NCI-H1694 (cell line): Measurements from ENCODE around the gene MYO1D.

Experiments used
- DNase-seq: peaks from one replicate; lab custom pipeline; 2025; lab: John Stamatoyannopoulos, UW

MYO1D gene

DNA sequence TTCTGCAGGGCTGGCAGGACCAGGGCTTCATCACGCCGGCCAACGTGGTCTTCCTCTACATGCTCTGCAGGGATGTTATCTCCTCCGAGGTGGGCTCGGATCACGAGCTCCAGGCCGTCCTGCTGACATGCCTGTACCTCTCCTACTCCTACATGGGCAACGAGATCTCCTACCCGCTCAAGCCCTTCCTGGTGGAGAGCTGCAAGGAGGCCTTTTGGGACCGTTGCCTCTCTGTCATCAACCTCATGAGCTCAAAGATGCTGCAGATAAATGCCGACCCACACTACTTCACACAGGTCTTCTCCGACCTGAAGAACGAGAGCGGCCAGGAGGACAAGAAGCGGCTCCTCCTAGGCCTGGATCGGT, 388.8 kb downstream of the MYO1D start:
- no peak for DNase-seq

DNA sequence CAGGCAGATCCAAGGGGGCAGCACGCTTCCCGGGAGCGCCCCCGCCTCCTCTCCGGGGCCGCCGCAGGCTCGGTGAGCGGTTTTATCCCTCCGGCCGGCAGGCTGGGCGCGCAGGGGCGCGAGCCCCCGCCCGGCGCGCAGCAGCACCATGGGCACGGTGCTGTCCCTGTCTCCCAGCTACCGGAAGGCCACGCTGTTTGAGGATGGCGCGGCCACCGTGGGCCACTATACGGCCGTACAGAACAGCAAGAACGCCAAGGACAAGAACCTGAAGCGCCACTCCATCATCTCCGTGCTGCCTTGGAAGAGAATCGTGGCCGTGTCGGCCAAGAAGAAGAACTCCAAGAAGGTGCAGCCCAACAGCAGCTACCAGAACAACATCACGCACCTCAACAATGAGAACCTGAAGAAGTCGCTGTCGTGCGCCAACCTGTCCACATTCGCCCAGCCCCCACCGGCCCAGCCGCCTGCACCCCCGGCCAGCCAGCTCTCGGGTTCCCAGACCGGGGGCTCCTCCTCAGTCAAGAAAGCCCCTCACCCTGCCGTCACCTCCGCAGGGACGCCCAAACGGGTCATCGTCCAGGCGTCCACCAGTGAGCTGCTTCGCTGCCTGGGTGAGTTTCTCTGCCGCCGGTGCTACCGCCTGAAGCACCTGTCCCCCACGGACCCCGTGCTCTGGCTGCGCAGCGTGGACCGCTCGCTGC, 389.3 kb downstream of the MYO1D start:
- no peak for DNase-seq

DNA sequence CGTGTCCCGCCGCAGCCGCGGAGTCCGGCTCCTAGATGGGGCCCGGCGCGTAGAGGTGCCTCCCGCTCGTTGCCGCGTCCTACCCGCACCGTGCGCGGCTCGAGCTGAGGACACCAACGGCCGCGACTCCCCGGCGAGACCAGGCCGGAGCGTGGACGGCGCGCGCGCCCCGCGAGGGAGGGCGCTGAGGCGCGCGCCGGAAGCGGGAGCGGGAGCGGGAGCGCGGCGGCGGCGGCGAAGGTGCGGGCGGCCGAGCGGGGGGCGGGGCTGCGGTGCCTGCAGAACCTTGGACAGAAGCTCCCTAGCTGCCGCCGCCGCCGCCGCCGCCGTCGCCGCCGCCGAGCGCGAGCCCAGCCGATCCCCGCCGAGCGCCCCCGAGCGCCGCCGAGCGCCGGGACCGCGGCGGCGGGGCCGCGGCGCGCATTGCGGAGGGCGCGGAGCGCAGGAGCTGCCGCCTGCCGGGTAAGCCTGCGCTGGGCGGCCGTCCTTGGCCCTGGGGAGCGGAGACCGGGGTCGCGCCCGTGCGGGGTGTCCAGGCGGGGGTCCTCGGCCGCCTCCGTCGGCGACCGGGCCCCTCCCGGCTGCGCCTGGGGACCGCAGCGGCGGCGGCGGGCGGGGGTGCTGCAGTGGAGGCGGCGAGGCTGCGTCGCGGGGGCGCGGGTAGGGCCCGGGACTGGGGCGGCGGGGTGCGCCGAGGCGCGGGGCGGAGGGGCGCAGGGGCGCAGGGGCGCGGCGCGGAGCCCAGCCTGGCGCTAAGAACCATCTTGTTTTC, 390.0 kb downstream of the MYO1D start, which contains the start of gene CDK5R1:
TSS of gene CDK5R1 (plus strand) at position 293 of the 772 bp plus-strand sequence. CDS start 628 bp downstream, outside the sequence.
- no peak for DNase-seq

DNA sequence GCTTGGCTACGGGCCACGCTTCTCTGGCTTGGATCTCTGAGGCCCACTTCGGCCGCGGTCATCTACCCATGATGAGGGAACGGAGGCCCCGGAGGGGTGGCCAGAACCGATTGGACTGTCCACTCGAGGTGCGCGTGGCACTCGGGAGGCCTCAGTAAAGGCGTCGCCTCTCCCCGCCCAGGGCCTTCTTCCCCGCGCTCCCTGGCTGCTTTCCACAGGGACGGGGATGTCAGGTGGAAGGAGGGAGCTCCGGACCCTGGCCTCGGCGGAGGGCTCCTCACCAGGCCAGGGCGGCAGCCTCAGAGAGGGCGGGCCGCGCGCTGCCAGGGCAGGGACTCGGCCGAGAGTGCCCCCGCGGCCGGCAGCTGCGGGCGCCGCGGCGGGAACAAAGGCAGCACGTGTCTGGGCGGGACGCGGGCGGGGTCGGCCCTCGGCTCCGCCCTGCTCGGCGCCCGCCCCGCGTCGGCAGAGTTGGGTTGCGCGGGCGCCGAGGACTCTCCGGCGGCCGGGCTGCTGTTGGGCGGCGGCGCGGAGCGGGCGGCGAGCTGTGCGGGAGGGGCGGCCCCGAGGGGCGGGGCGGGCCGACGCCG, 390.7 kb downstream of the MYO1D start:
- DNase-seq, result peak; percentile 43

DNA sequence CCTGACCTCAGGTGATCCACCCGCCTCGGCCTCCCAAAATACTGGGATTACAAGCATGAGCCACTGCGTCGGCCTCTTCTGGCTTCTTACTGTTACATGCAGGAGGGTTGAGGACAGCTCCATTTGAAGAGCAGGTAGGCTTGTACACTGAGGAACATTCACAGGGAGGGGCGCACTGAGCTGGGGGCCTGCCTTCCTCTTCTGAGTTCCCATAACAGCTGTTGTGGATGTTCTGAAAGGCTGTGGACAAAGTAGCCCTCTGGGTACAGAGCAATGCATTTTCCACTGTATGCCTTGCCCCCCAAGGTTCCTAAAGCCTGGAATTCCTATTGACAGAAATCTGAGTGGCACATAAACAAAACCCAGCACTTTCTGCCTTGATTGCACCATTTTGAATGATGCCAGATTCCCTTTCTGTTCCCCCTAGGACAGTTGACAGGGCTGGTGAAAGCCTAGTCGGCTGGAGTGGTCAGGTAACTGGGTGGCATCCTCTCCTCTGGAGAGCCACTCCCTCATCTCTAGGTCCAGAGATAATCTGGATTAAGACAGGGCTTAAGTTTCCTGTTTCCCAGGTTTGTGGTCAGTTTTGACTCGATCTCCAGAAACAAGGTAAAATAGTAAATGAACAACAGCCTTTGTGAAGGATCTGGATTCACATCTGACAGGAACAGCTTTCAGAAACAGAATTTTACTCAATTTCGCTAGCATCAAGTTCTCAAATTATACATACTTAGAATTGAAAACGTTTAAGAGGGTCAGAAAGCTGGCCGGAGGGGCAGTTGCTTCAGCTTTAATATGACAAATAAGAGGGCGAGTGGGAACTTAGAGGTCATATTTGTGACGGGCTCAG, 391.4 kb downstream of the MYO1D start:
- no peak for DNase-seq

DNA sequence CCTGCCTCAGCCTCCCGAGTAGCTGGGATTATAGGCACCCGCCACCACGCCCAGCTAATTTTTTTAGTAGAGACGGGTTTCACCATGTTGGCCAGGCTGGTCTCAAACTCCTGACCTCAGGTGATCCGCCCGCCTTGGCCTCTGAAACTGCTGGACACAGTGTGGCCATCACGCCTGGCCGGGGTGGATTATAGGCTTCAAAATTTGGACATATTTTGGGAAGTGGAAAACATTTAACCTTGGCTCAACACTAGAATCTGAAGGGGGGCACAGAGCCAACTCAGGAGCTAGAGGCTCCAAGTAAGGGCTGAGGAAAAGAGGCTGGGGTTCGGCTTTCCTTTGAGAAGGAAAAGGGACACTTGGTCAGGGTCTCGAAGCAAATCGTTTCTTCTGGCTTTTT, 392.3 kb downstream of the MYO1D start:
- no peak for DNase-seq

DNA sequence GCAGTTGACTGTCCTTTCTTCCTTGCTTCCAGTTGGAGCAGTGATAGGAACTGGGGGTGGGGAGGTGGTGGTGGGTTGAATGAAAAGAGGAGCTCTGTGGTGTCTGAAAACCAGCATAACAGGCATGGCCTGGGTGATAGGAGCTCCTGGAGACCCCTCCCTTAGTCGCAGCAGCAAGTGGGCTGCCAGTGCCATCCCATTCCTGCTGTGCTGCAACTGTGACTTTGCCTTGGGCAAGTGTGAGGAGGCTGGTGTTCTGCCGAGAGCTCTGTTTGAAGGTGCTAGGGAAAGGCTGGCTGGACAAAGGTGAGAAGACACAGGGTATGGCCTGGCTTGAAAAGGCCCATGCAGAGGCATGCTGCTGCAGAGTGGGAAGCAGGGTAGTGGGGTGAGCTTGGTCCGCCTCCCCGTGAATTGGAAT, 392.9 kb downstream of the MYO1D start:
- no peak for DNase-seq

DNA sequence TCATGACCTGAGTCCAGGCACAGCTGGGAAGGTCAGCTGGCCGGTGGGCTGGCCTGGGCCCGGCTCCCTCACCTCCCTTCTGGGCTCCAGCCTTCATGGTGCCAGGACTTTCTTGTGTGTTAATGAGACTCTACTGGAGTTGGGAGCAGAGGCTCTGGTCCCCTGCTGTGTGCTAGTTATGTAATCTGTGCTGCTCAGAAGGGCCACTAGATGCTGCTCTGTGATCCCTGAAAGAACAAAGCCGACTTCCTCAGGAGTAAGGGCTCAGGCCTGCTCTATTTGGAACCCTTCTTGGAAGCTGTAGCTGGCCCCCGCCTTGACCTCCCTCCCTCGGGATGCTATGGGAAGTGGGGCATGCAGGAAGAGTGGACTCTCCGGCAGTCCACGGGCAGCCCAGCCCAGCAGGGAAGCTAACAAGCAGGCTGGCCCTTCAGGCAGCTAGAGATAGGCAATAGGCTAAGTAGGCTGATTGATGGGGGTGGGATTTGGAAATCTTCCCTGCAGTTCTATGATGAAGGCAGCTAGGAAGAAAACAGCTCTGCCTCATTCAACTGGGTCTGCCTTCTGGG, 393.4 kb downstream of the MYO1D start:
- peak; percentile 90 for DNase-seq

DNA sequence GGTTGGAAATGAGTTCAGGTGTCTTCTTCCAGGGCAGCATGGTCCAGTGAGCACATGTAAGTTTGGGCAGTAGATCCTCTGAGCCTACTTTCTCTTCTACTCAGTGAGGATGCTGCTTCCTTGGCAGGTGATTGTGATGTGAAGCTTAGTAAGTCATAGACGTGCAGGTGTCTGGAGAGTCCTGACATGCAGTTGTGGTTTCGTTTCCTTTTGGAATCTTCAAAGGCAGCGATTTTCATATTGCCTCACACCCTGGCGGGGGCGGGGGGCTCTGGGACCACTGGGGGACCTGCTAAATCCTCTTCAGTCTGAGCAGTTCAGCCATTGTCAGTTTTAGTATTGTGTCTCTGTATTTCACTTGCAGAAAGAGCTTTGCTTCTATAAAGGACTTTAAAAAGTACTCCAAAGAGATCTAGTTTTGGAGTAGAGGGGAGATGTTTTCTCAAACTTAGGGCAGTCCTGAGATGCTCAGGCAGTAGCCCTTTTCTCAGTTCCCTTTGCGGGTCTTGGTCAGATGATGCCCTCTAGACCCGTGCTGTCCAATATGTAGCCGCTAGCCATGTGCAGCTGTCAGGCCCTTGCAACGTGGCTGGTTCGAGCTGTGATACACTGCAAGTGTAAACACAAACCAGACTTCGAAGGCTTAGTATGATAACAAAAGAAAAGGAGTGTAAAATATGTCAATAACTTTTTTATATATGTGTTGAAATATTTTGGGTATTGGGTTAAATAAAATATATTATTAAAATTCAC, 394.2 kb downstream of the MYO1D start:
- no peak for DNase-seq

DNA sequence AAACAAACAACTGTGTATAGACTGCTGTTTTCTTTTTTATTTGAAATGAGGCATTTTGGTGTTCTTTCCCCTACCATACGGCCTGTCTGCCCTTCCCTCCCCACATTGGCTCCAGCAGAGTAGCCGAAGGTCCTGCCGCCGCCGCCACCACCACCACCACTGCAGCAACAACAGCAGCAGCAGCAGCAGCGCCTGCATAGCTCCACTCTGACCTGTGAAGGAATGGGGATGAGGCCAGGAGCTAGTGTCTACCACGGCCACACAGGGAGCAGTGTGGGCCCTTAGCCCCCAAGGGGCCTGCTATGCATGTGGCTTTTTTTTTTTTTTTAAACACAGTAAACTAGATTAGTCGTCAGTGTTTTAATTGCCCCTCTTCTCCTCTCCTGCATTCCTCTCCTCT, 395.7 kb downstream of the MYO1D start:
- no peak for DNase-seq

DNA sequence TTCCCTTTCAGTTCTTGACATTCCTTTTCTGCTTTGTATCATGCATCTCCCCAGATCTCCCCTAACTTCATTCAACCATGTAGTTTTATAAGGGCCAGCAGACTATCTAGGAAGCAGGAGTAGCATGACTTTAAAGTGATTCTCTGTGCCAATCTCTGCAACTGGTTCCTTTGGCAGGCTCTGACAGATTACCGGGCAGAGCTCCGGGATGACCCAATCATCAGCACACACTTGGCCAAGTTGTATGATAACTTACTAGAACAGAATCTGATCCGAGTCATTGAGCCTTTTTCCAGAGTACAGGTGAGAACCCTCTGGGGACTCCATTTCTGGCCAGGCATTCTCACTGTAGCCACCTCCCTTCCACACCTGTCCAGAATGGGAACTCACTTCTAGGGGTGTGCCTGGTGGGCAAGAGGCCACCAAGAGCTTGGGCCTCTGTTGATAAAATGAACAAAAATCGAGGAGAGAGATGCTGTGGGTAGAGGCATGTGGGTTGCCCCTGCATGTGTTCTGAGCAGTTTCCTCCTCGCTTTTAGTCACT, 397.8 kb downstream of the MYO1D start:
- DNase-seq, result no peak

DNA sequence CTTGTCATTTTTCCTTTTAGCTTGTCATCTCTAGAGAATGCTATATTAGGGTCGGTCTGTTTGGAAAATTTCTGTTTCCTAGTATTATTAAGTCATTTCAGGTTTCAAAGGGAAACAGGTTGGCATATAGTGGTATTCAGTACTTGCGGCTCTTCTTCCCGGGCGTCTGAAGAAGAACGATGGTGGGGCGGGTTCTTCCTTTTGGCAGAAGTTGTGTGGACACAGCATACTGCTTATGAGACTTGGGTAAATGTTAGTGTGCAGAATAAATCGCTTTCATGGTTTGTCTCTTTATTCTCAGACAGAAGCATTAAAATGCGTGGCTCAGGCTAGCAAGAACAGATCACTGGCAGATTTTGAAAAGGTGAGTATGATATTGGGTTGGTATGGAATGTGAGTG, 399.7 kb downstream of the MYO1D start:
- no peak for DNase-seq

DNA sequence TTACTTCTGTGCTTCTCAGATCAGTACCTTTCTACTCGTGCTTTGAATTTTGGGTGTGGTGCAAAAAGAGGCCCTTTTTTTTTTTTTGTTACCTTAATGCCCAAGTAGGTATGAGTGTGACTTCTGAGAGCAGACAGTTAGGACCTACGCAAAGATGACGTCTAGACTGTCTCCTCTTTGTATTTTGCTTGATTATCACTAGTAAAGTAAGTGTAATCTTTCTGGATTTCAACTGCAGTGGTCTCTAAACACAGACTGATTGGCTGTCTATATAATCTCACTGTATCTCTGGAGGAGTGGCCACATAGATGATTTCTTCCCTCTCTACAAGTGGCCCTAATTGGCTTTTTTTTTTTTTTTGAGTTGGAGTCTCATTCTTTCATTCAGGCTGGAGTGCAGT, 401.7 kb downstream of the MYO1D start:
- no peak for DNase-seq

DNA sequence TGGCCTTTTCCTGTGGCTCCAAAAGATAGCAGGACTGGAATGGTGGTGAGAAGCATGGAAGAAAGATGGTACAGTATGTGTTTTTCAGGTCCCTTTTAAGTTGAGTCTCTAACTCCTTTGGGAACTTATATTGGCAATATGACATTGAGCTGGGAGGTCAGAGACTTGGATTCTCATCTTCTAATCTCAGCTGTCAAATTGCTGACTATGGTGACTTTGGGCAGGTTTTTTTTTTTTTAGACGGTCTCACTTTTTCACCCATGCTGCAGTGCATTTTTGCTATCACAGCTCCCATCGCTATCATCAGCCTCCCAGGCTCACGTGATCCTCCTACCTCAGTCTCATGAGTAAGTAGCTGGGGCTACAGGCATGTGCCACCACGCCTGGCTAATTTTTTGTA, 405.3 kb downstream of the MYO1D start:
- no peak for DNase-seq

DNA sequence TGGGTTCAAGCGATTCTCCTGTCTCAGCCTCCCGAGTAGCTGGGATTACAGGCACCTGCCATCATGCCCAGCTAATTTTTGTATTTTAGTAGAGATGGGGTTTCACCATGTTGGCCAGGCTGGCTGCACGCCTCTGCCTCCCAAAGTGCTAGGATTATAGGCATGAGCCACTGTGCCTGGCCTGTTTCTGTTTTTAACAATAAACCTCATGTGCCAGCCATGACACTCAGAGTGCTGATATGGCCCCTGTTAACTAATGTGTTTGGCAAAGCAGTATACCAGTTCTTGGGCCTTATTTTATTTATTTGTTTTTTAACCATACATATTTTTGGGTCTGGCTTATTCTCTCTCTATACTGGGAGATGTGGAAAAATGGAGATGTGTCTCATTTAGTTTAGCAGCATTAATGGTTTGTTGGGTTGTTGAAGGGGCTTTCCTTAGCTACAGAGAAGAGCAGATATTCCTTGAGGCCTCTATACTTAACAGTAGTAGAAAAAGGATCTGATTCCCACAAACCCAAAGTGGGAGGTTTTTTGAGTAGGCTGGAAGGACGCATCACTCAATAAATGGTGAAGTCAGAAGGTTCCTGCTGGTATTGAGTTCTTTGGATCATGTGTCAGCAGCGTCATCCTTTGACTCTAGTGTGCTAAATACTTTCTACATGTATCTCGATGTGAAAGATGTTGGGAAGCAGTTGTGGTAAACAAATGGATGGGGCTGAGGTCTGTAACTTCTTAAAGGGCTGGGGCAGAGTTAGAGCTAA, 406.3 kb downstream of the MYO1D start:
- no peak for DNase-seq

DNA sequence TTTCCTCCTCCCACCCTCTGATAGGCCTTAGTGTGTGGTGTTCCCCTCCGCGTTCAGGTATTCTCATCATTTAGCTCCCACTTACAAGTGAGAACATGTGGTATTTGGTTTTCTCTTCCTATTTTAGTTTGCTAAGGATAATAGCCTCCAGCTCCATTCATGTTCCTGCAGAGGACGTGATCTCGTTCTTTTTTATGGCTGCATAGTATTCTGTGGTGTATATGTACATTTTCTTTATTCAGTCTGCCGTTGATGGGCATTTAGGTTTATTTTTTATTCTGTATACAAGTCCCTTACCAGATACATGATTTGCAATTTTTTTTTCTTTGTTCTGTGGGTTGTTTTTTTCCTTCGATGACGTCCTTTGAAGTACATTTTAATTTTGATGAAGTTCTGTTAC, 409.0 kb downstream of the MYO1D start:
- no peak for DNase-seq

DNA sequence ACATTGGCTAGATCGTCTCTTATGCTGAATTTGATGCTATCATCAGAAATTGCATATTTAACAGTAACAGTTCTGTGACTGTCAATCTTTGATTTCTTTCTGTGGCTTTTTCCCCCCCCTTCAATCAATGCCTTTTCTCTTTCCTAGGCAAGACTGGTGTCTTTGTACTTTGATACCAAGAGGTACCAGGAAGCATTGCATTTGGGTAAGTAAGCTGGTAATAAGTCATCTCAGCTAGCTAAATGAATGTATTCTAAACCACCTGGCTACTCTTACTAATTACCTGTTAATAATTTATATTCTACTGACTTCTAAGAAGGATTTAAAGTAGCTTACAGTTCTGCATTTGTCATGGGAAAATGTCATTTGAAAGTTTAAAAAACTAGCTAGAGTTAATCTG, 412.6 kb downstream of the MYO1D start:
- DNase-seq, result no peak

DNA sequence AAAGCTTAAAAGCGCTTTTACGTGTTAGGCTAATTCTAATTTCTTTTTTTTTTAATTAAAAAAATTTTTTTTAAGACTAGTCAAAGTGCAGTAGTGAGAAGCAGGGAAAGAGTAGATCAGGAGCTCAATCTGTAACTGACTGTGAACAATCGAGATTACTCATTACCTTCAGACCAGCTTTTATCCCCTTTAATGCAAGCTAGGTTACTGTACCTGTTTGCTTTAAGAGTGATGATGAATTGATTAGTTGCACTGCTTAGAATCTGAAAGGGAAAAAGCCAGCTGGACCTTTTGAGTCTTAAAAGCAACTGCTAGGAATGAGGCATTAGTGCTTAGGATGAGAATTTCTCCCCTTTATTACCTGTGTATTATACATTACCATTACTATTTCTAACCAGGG, 413.6 kb downstream of the MYO1D start:
- no peak for DNase-seq

DNA sequence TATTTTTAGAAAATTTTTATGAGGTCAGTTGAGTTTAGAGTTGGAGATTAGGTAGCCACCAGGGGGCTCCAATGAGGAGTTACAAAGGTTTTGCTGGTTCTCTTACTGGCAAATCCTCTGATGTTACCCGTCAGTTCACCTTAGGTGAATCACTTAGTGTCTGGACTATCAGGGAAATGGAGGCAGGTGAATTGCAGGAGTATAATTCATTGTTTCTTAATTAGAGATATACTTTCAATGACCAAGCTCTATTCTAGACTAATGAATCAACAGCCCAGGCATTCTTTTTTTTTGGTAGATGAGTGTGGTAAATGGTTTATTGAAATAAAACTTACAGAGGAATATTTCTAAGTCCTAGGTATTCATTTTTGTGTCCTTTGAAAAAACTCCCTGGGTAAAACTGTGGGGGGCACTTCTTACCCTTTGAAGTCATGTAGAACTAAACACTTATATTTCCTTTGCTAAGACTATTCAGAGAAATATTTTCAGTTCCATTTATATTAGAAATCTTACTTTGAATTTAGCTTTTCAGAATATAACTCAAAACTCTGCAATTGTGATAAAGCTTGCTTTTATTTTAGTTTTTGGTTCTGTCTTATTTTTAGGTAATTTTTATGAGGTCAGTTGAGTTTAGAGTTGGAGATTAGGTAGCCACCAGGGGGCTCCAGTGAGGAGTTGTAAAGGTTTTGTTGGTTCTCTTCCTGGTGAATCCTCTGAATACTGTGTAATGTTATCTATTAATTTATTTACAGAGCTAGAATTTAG, 414.9 kb downstream of the MYO1D start:
- DNase-seq, result peak; percentile 72

DNA sequence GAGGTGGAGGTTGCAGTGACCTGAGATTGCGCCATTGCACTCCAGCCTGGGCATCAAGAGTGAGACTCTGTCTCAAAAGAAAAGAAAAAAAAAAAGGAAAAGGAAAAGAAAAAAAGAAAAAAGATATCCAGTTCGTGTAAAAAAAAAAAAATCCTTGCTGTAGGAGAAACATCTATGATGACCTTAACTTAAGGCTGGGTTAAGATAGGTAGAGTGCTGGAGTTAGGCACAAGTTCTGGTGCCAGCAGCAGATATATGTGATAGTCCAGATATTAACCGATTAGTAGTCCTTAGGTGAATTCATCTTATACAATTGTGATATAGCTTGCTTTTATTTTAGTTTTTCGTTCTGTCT, 415.4 kb downstream of the MYO1D start:
- DNase-seq, result no peak
